Esophagus mucosa (tissue), 1 donor: ENCODE data around the gene TRMT112. TPM values are rescaled to one million over a fixed set of nuclear protein-coding genes. Genes with fewer than 3 reads are reported as not detected.
A peak's percentile ranks its signal among the peaks of the same experiment; 100 is the strongest.

ENCODE experiments used
- ATAC-seq: fragments of 200-7000 bp; cut with Tn5 transposase; one replicate; pipeline ENCODE4 v1.9.1; 2020
- total RNA-seq: library from RNA; stranded (reverse); gene quantifications from one replicate; pipeline ENCODE4 v1.2.4, GENCODE V29; 2023
- donor health status: DM: yes; HTN: yes; CAD: no.

The TRMT112 gene
- total RNA-seq, 1 donor from 2014 or later: 181 TPM

DNA sequence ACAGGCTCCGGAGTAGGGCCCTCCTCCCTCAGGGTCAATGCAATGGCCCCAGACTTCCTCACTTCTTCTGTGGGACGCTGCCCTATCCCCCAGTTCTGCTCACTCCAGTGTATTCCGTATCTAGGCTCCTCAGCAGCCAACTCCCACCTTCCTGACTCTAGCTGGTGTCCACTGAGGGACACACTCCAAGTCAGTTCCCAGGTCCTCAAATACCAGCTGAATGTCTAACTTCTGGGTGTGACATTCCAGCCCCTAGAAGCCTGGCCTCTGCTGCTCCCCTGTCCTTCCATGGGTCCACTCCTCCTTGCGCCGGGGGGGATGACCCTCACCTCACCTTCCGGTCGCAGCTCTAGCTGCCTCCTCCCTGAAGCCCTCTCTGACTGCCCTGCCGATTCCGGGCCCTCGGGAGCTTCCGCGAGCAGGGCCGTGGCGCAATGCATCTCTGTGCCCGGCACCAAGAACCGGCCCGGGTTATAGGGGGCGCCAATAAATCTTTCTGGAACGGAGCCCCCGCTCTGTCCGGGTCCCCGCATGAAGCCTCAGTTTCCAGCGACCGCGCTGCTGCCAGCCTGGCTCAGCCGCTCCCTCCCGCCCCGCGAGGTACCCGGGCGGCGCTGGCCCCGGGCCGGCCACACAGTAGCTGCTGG, 48.3 kb downstream of the TRMT112 start:
- ATAC-seq: peak; percentile 1

DNA sequence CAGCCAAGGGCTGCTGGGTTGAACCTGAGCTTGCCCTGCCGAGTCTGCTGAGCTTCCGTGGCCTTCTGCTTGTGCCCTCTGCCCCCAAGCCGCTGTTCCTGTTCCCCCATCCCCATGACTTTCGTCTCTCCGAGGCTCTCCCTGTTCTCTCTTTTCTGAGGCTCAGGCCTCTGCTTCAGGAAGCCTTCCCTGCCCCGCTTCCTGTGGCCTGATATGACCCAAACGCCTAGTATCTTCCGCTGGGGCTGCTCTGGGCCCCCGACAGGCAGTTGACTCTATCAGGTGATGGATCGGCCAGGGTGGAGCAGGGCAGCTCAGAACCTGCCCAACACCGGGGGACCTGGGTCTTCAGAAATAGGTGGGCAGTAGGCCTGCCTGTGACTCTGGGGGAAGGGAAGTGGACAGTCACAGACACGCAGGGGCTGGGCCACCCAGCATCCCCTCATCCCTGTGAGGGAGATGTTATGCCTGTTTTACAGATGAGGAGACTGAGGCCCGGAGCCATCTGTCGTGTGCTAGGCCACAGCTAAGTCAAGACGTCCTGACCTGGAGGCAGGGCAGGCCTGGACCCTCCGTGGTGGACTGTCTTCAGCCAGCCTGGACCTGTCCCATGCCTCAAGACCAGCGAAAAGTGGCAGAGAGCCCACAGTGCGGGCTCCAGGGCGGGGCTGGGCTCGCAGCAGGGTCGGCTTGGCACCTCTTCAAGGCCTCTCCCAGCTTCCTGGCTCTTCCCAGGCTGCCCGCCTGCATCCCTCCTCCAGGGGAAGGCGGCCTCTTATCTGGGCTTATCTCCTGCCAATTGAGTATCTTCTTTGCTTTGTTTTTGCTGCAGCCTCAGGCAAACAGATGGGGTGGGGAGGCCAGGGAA, 49.1 kb downstream of the TRMT112 start:
- ATAC-seq: no peak

DNA sequence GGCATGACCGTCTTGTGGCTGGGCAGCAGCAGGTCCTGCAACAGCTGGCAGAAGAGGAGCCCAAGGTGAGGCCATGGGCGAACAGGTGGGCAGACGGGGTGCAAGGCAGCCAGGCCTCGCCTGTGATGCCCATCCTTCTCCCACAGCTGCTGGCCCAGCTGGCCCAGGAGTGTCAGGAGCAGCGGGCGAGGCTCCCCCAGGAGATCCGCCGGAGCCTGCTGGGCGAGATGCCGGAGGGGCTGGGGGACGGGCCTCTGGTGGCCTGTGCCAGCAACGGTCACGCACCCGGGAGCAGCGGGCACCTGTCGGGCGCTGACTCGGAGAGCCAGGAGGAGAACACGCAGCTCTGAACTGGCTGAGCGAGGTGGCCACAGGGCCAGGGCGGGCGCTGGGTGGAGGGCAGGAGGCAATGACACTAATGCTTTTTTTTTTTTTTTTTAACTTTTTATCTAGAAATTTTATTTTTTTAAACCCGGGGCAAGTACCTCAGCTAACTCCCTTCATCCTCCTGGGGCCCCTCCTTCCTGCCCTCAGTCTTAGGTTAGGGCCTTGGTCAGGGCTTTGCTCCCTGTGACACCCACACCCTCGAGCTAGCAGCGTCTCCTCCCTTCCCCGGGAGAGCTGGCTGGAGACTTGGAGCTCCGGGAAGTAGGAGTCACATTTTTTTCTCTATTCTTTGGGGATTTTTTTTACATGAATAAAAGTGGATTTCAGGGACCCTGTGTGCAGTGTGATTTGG, 50.0 kb downstream of the TRMT112 start:
- peak; percentile 36 for ATAC-seq

Other genes with a start within 250 kb of the TRMT112 start
- gene MACROD1, start 151.4 kb downstream of the TRMT112 start, total RNA-seq: 22.9 TPM
- 74.2 TPM for gene STIP1, start 131.4 kb downstream of the TRMT112 start, total RNA-seq
- 2.4 TPM for gene FERMT3, start 110.8 kb downstream of the TRMT112 start, total RNA-seq
- gene TRPT1, start 91.4 kb downstream of the TRMT112 start, total RNA-seq: 25.1 TPM
- 59.9 TPM for gene NUDT22, start 91.3 kb downstream of the TRMT112 start, total RNA-seq
- 16.7 TPM for gene DNAJC4, start 87.0 kb downstream of the TRMT112 start, total RNA-seq
- 45.2 TPM for gene VEGFB, start 83.0 kb downstream of the TRMT112 start, total RNA-seq
- gene FKBP2, start 76.5 kb downstream of the TRMT112 start, total RNA-seq: 40.7 TPM
- gene PPP1R14B, start 70.6 kb downstream of the TRMT112 start, total RNA-seq: 265 TPM
- gene PLCB3, start 66.0 kb downstream of the TRMT112 start, total RNA-seq: 43.9 TPM
- gene BAD, start 32.9 kb downstream of the TRMT112 start, total RNA-seq: 45.4 TPM
- gene GPR137, start 31.7 kb downstream of the TRMT112 start, total RNA-seq: 18.5 TPM
- not detected for gene KCNK4, start 26.3 kb downstream of the TRMT112 start, total RNA-seq
- 1.3 TPM for gene CATSPERZ, start 17.2 kb downstream of the TRMT112 start, total RNA-seq
- 63.2 TPM for gene ESRRA, start 12.0 kb downstream of the TRMT112 start, total RNA-seq
- gene PRDX5, start 562 bp upstream of the TRMT112 start, total RNA-seq: 331 TPM
- 4.5 TPM for gene CCDC88B, start 22.6 kb upstream of the TRMT112 start, total RNA-seq
- gene RPS6KA4, start 41.6 kb upstream of the TRMT112 start, total RNA-seq: 36.2 TPM
- gene SLC22A11, start 238.4 kb upstream of the TRMT112 start, total RNA-seq: not detected